ENCODE measurements around the gene HOXB4.

GRCh38 chr17:48594538-48595277 lies 16.6 kb upstream of the HOXB4 start:
- TF ChIP-seq CTCF (IDR thresholded peaks at IDR 0.05) (no peak), E2F1 (CRISPR knock-in tag; IDR thresholded peaks at IDR 0.05) (no peak), ZNF532 (CRISPR knock-in tag; IDR thresholded peaks at IDR 0.05; ENCODE audit: borderline replicate concordance) (no peak), SMAD3 (CRISPR knock-in tag; IDR thresholded peaks at IDR 0.05; ENCODE audit: borderline replicate concordance) (no peak), CREB1 (CRISPR knock-in tag; IDR thresholded peaks at IDR 0.05) (no peak), KAT7 (CRISPR knock-in tag; IDR thresholded peaks at IDR 0.05; ENCODE audit: borderline replicate concordance) (no peak), NR1H2 (CRISPR knock-in tag; IDR thresholded peaks at IDR 0.05) (no peak), GABPB1 (CRISPR knock-in tag; IDR thresholded peaks at IDR 0.05) (no peak), JUN (CRISPR knock-in tag; IDR thresholded peaks at IDR 0.05) (no peak), SP1 (CRISPR knock-in tag; conservative IDR thresholded peaks at IDR 0.05) (no peak), ESRRA (CRISPR knock-in tag; IDR thresholded peaks at IDR 0.05; ENCODE audit: borderline replicate concordance) (no peak), MAX (CRISPR knock-in tag; IDR thresholded peaks at IDR 0.05) (no peak)
